Measurements from ENCODE around the gene HCFC1. TPM values are rescaled to one million over a fixed set of nuclear protein-coding genes. Genes with fewer than 3 reads are reported as not detected.

The HCFC1 gene
- total RNA-seq, 2 experiments from 2014 or later = 45.9 to 50.2 TPM

GRCh38 chrX:153921511-153922446 lies 49.8 kb downstream of the HCFC1 start:
- no peak for TF ChIP-seq CTCF (IDR thresholded peaks at IDR 0.05)
- Mint-ChIP-seq H3K4me3 (peak overlapping the region; percentile 97), H3K36me3 (ENCODE audit: low read depth) (peaks cover 55% of the 10 kb centered on the region), H3K27ac (peak overlapping the region; percentile 97), H3K4me1 (ENCODE audit: low read depth) (peaks cover 32% of the 10 kb centered on the region), H3K27me3 (no peaks in the 10 kb centered on the region), H3K9me3 (no peaks in the 10 kb centered on the region)
- Histone ChIP-seq H3K36me3 (ENCODE audit: insufficient read depth, low read length) (peaks cover 43% of the 10 kb centered on the region), H3K27me3 (ENCODE audit: control insufficient read depth in 1 of 2, insufficient read depth in 2 of 2, low read length in 2 of 2) (no peaks in the 10 kb centered on the region), H3K27ac (ENCODE audit: low read depth in 1 of 2, low read length in 2 of 2) (peak overlapping the region in 1 of 2 donors; percentile 10), H3K4me3 (ENCODE audit: low read length) (peak overlapping the region; percentile 83), H3K4me1 (ENCODE audit: insufficient read depth, low read length) (peaks cover 49% of the 10 kb centered on the region), H3K9me3 (ENCODE audit: control insufficient read depth in 1 of 2, insufficient read depth in 1 of 2, low read length in 2 of 2) (no peaks in the 10 kb centered on the region)
- DNase-seq (peak in 1 of 14 experiments; percentile 19), ATAC-seq (ENCODE audit: poor library complexity) (no peak)
- POLR2A ChIA-PET = interaction anchor here (1.0 to 7.2 kb wide), 6 partner anchors 15 to 128 kb away, joined by 3 to 196 read pairs (median 6); partner anchors contain the start of genes IDH3G, RENBP and SSR4
- intact Hi-C loops (cut with DNase I, micrococcal nuclease) = loop anchor here in 1 of 2 experiments (5.0 kb wide), 1 partner anchor 46 kb away; no protein-coding TSS in a partner anchor
- CTCF ChIA-PET = interaction anchor here (1.3 to 1.4 kb wide), 2 partner anchors 23 to 47 kb away, joined by 4 to 5 read pairs; partner anchors contain the start of gene RENBP

GRCh38 chrX:153921070-153921469 lies 50.5 kb downstream of the HCFC1 start:
- no peak overlapping the region for H3K27ac ChIP-seq (ENCODE audit: low read depth in 1 of 2, low read length in 2 of 2)
- peaks cover 34% of the 10 kb centered on the region for H3K4me1 Mint-ChIP-seq (ENCODE audit: low read depth)
- no peaks in the 10 kb centered on the region for H3K27me3 ChIP-seq (ENCODE audit: control insufficient read depth in 1 of 2, insufficient read depth in 2 of 2, low read length in 2 of 2)
- no peak overlapping the region for H3K4me3 ChIP-seq (ENCODE audit: low read length)
- DNase-seq (peak in 1 of 14 experiments; percentile 6), ATAC-seq (ENCODE audit: poor library complexity) (no peak)
- H3K4me3 Mint-ChIP-seq = no peak overlapping the region
- H3K36me3 ChIP-seq (ENCODE audit: insufficient read depth, low read length) = peaks cover 48% of the 10 kb centered on the region
- ChIA-PET CTCF (no interaction called here), POLR2A (interaction anchor here (1.1 kb wide), 1 partner anchor 26 kb away, joined by 3 read pairs; no protein-coding TSS in a partner anchor)
- H3K9me3 ChIP-seq (ENCODE audit: control insufficient read depth in 1 of 2, insufficient read depth in 1 of 2, low read length in 2 of 2) = no peaks in the 10 kb centered on the region
- no peak overlapping the region for H3K27ac Mint-ChIP-seq
- H3K9me3 Mint-ChIP-seq = no peaks in the 10 kb centered on the region
- peaks cover 45% of the 10 kb centered on the region for H3K4me1 ChIP-seq (ENCODE audit: insufficient read depth, low read length)
- intact Hi-C loops (cut with DNase I, micrococcal nuclease) = loop anchor here in 1 of 2 experiments (5.0 kb wide), 1 partner anchor 46 kb away; no protein-coding TSS in a partner anchor
- no peaks in the 10 kb centered on the region for H3K27me3 Mint-ChIP-seq
- no peak for TF ChIP-seq CTCF (IDR thresholded peaks at IDR 0.05)
- peaks cover 57% of the 10 kb centered on the region for H3K36me3 Mint-ChIP-seq (ENCODE audit: low read depth)

- intact Hi-C loops (cut with DNase I, micrococcal nuclease) = loop anchor here in 1 of 2 experiments (5.0 kb wide), 1 partner anchor 47 kb away; no protein-coding TSS in a partner anchor
- H3K36me3 Mint-ChIP-seq (ENCODE audit: low read depth) = peaks cover 60% of the 10 kb centered on the region
- Histone ChIP-seq H3K4me3 (ENCODE audit: low read length) (no peak overlapping the region), H3K27me3 (ENCODE audit: control insufficient read depth in 1 of 2, insufficient read depth in 2 of 2, low read length in 2 of 2) (no peaks in the 10 kb centered on the region), H3K36me3 (ENCODE audit: insufficient read depth, low read length) (peaks cover 53% of the 10 kb centered on the region), H3K9me3 (ENCODE audit: control insufficient read depth in 1 of 2, insufficient read depth in 1 of 2, low read length in 2 of 2) (no peaks in the 10 kb centered on the region), H3K4me1 (ENCODE audit: insufficient read depth, low read length) (peaks cover 41% of the 10 kb centered on the region), H3K27ac (ENCODE audit: low read depth in 1 of 2, low read length in 2 of 2) (no peak overlapping the region)
- peak in 1 of 14 experiments; percentile 1 for DNase-seq
- ATAC-seq (ENCODE audit: poor library complexity) = no peak
- CTCF ChIA-PET = no interaction called here
- POLR2A ChIA-PET = interaction anchor here (1.1 kb wide), 1 partner anchor 27 kb away, joined by 3 read pairs; no protein-coding TSS in a partner anchor
- H3K27ac Mint-ChIP-seq = no peak overlapping the region
- TF ChIP-seq CTCF (IDR thresholded peaks at IDR 0.05) = no peak
- H3K27me3 Mint-ChIP-seq = no peaks in the 10 kb centered on the region
- H3K9me3 Mint-ChIP-seq = no peaks in the 10 kb centered on the region
- H3K4me3 Mint-ChIP-seq = no peak overlapping the region
- peaks cover 37% of the 10 kb centered on the region for H3K4me1 Mint-ChIP-seq (ENCODE audit: low read depth)
These were observed 51.1 kb downstream of the HCFC1 start for GRCh38 chrX:153920546-153920945.
